ENCODE measurements around the gene ARL5C.
A peak's percentile ranks its signal among the peaks of the same experiment; 100 is the strongest.

The ARL5C gene

GRCh38 chr17:39165841-39166349 is at the start of gene ARL5C:
Gene ARL5C, minus strand, starts transcription at chr17:39166161. Its CDS starts 401 bp downstream, at chr17:39165760.
- no peak for DNase-seq

GRCh38 chr17:39213852-39214251 is 47.9 kb upstream of the ARL5C start:
- DNase-seq, result no peak

- no peak for DNase-seq
Observed at GRCh38 chr17:39212841-39213480, 47.0 kb upstream of the ARL5C start.

GRCh38 chr17:39212195-39212810 is 46.3 kb upstream of the ARL5C start:
- no peak for DNase-seq

- no peak for DNase-seq
Observed at GRCh38 chr17:39210093-39210434, 44.1 kb upstream of the ARL5C start.

GRCh38 chr17:39209317-39210092 is 43.5 kb upstream of the ARL5C start:
- peak; percentile 64 for DNase-seq

- no peak for DNase-seq
Observed at GRCh38 chr17:39208893-39209292, 42.9 kb upstream of the ARL5C start.

- no peak for DNase-seq
Observed at GRCh38 chr17:39208136-39208535, 42.2 kb upstream of the ARL5C start.

GRCh38 chr17:39205112-39205526 is 39.2 kb upstream of the ARL5C start:
- DNase-seq, result no peak

GRCh38 chr17:39204245-39204644 is 38.3 kb upstream of the ARL5C start:
- DNase-seq, result no peak

GRCh38 chr17:39200957-39201510 is 35.1 kb upstream of the ARL5C start:
- DNase-seq, result no peak

GRCh38 chr17:39200070-39200879 is 34.3 kb upstream of the ARL5C start, which contains the start of gene RPL19:
Gene RPL19, plus strand, starts transcription at chr17:39200283. Its CDS starts 62 bp downstream, at chr17:39200345.
- DNase-seq, result peak; percentile 78

GRCh38 chr17:39199820-39200069 is 33.8 kb upstream of the ARL5C start:
- peak; percentile 79 for DNase-seq

GRCh38 chr17:39198186-39198566 is 32.2 kb upstream of the ARL5C start:
- DNase-seq, result no peak

GRCh38 chr17:39197380-39198185 is 31.6 kb upstream of the ARL5C start, which contains the start of gene CACNB1:
Gene CACNB1, minus strand, starts transcription at chr17:39197669. Its CDS starts 174 bp downstream, at chr17:39197495.
- peak; percentile 60 for DNase-seq

- DNase-seq, result no peak
Observed at GRCh38 chr17:39196808-39197291, 30.9 kb upstream of the ARL5C start.

- no peak for DNase-seq
Observed at GRCh38 chr17:39196241-39196807, 30.4 kb upstream of the ARL5C start.

- no peak for DNase-seq
Observed at GRCh38 chr17:39195568-39196160, 29.7 kb upstream of the ARL5C start.

GRCh38 chr17:39194985-39195524 is 29.1 kb upstream of the ARL5C start:
- DNase-seq, result no peak

Measured in activated CD4-positive, alpha-beta T cell treated with anti-CD3 and anti-CD28 coated beads, Interleukin-2, amount 50 U/mL, for 1 hour (primary cell).